IMR-90 (cell line): ENCODE results near the gene PIP4K2A. TPM values are rescaled to one million over a fixed set of nuclear protein-coding genes. Genes with fewer than 3 reads are reported as not detected.

Experiments used
- ATAC-seq: fragments of 200-7000 bp; cut with Tn5 transposase; 2 replicates; pipeline ENCODE4 v1.9.1; 2020; ENCODE audit warnings: low read depth, mild to moderate bottlenecking, moderate library complexity
- BruUV-seq: library from RNA; stranded (reverse); fragments of 400-500 nt; replicated peaks from 2 replicates; lab custom pipeline; 2021; lab: Mats Ljungman, UMichigan
- CTCF ChIA-PET: fragments of 300-600 bp; formaldehyde crosslinking; extraction: SDS; loops from one replicate; lab custom pipeline; 2021; ENCODE audit warnings: antibody characterized with exemption; lab: Yijun Ruan, JAX
- POLR2A ChIA-PET: fragments of 300-600 bp; sonication (Branson Sonifier 250); formaldehyde crosslinking; loops from one replicate; lab custom pipeline; 2022; ENCODE audit warnings: antibody characterized with exemption; ENCODE audit not compliant: unreplicated experiment; lab: Charles Lee
- DNase-seq: peaks from one replicate; pipeline ENCODE4 v3.0.0; 2013
- H2AFZ ChIP-seq: replicated peaks from 2 replicates; pipeline ENCODE3; 2013; ENCODE audit warnings: low read length, mild to moderate bottlenecking; ENCODE audit not compliant: poor library complexity
- H2AK5ac ChIP-seq: 2 replicates; pipeline ENCODE4 v1.6.1; 2013; ENCODE audit warnings: low read depth, low read length, inconsistent platforms
- H2AK9ac ChIP-seq: replicated peaks from 2 replicates; pipeline ENCODE3; 2013; ENCODE audit warnings: mild to moderate bottlenecking, low read depth, low read length, moderate library complexity; ENCODE audit not compliant: poor library complexity
- H2BK120ac ChIP-seq: 2 replicates; pipeline ENCODE4 v1.6.1; 2013; ENCODE audit warnings: low read depth, low read length, inconsistent platforms
- H2BK15ac ChIP-seq: 3 replicates; pipeline ENCODE4 v1.6.1; 2013; ENCODE audit warnings: low read depth, low read length, inconsistent platforms
- H2BK20ac ChIP-seq: 2 replicates; pipeline ENCODE4 v1.6.1; 2013; ENCODE audit warnings: low read depth, mild to moderate bottlenecking, inconsistent platforms, low read length, moderate library complexity
- H2BK5ac ChIP-seq: 2 replicates; pipeline ENCODE4 v1.6.1; 2013; ENCODE audit warnings: mild to moderate bottlenecking, low read depth, low read length, inconsistent platforms; ENCODE audit not compliant: poor library complexity, severe bottlenecking
- H3K14ac ChIP-seq: replicated peaks from 2 replicates; pipeline ENCODE4 v1.6.1; 2013; ENCODE audit warnings: low read depth, low read length, inconsistent platforms
- H3K18ac ChIP-seq: 2 replicates; pipeline ENCODE4 v1.6.1; 2013; ENCODE audit warnings: low read depth, low read length, control low read depth
- H3K23ac ChIP-seq: 2 replicates; pipeline ENCODE4 v1.6.1; 2013; ENCODE audit warnings: low read depth, low read length, inconsistent platforms
- H3K27ac ChIP-seq: 2 replicates; pipeline ENCODE4 v1.5.1; 2013; ENCODE audit warnings: mild to moderate bottlenecking, control low read depth, low read length; ENCODE audit not compliant: insufficient read depth
- H3K27me3 ChIP-seq: 2 replicates; pipeline ENCODE4 v1.6.1; 2013; ENCODE audit warnings: low read length; ENCODE audit not compliant: control insufficient read depth, insufficient read depth
- H3K36me3 ChIP-seq: 2 replicates; pipeline ENCODE4 v1.6.1; 2013; ENCODE audit warnings: low read length, mixed read lengths; ENCODE audit not compliant: control insufficient read depth, insufficient read depth
- H3K4ac ChIP-seq: 2 replicates; pipeline ENCODE4 v1.6.1; 2013; ENCODE audit warnings: low read depth, low read length, inconsistent platforms
- H3K4me1 ChIP-seq: 2 replicates; pipeline ENCODE4 v1.6.1; 2013; ENCODE audit warnings: low read length, mixed read lengths; ENCODE audit not compliant: control insufficient read depth, insufficient read depth
- H3K4me2 ChIP-seq: 2 replicates; pipeline ENCODE4 v1.6.1; 2013; ENCODE audit warnings: low read depth, mild to moderate bottlenecking, control low read depth, low read length, moderate library complexity
- H3K4me3 ChIP-seq: 2 replicates; pipeline ENCODE4 v1.5.1; 2013; ENCODE audit warnings: low read depth, mild to moderate bottlenecking, control low read depth, low read length, moderate library complexity; ENCODE audit not compliant: insufficient read depth
- H3K56ac ChIP-seq: 2 replicates; pipeline ENCODE4 v1.6.1; 2013; ENCODE audit warnings: low read length, inconsistent platforms; ENCODE audit not compliant: insufficient read depth; ENCODE audit errors: extremely low read depth
- H3K79me1 ChIP-seq, 2 experiments: 2 replicates each; pipeline ENCODE4 v1.6.1; 2013; ENCODE audit warnings: low read length in 2 of 2, inconsistent platforms in 1 of 2, low read depth in 1 of 2
- H3K9ac ChIP-seq: 2 replicates; pipeline ENCODE4 v1.6.1; 2013; ENCODE audit warnings: low read depth, low read length, control low read depth
- H3K9me1 ChIP-seq: 2 replicates; pipeline ENCODE4 v1.6.1; 2013; ENCODE audit warnings: low read length, inconsistent platforms; ENCODE audit not compliant: insufficient read depth
- H3K9me3 ChIP-seq: 2 replicates; pipeline ENCODE4 v1.6.1; 2013; ENCODE audit warnings: low read length; ENCODE audit not compliant: control insufficient read depth, insufficient read depth
- H4K20me1 ChIP-seq: 2 replicates; pipeline ENCODE4 v1.6.1; 2013; ENCODE audit warnings: low read length, inconsistent platforms; ENCODE audit not compliant: insufficient read depth
- H4K5ac ChIP-seq: 2 replicates; pipeline ENCODE4 v1.6.1; 2013; ENCODE audit warnings: mild to moderate bottlenecking, low read depth, low read length, control low read depth
- H4K8ac ChIP-seq, 2 experiments: 2 replicates each; pipeline ENCODE4 v1.6.1; 2013; ENCODE audit warnings: low read depth in 2 of 2, low read length in 2 of 2, control low read depth in 1 of 2, inconsistent platforms in 1 of 2
- H4K91ac ChIP-seq: 2 replicates; pipeline ENCODE4 v1.6.1; 2013; ENCODE audit warnings: low read depth, low read length, inconsistent platforms; ENCODE audit not compliant: insufficient read depth
- BHLHE40 ChIP-seq: fragments of 150-350 bp; IDR thresholded peaks from 2 replicates; pipeline ENCODE4 v1.6.1; 2016; ENCODE audit warnings: mild to moderate bottlenecking, low read depth, low read length
- CEBPB ChIP-seq: IDR thresholded peaks from 2 replicates; pipeline ENCODE4 v1.6.1; 2012; ENCODE audit warnings: low read depth, low read length, improper control_type of control experiment
- CHD1 ChIP-seq: IDR thresholded peaks from 2 replicates; pipeline ENCODE4 v1.6.1; 2012; ENCODE audit warnings: low read depth, low read length, improper control_type of control experiment
- MXI1 ChIP-seq: IDR thresholded peaks from 2 replicates; pipeline ENCODE4 v1.6.1; 2012; ENCODE audit warnings: low read depth, mild to moderate bottlenecking, low read length, moderate library complexity, borderline replicate concordance
- POLR2A ChIP-seq: IDR thresholded peaks from 2 replicates; pipeline ENCODE4 v1.6.1; 2012; ENCODE audit warnings: mild to moderate bottlenecking, low read depth, low read length
- RAD21 ChIP-seq: IDR thresholded peaks from 2 replicates; pipeline ENCODE4 v1.6.1; 2012; ENCODE audit warnings: low read length, improper control_type of control experiment
- RFX5 ChIP-seq: IDR thresholded peaks from 2 replicates; pipeline ENCODE4 v1.8.0; 2012; ENCODE audit warnings: low read depth, mild to moderate bottlenecking, low read length, moderate library complexity
- SMC3 ChIP-seq: fragments of 150-350 bp; IDR thresholded peaks from 2 replicates; pipeline ENCODE4 v1.6.1; 2016; ENCODE audit warnings: low read depth, mild to moderate bottlenecking, antibody characterized with exemption, low read length, moderate library complexity
- WGBS, 2 experiments: methylation state at CpG; one replicate each; pipeline versions ENCODE4 v1.1.5 to v1.1.7; 2013; ENCODE audit warnings: missing lambda C conversion rate in 2 of 2; ENCODE audit not compliant: insufficient read length in 1 of 2; ENCODE audit errors: extremely low coverage in 2 of 2; 5-methylcytosine and 5-hydroxymethylcytosine counted together
- dilution Hi-C: fragments of 300-500 bp; cut with HindIII; formaldehyde crosslinking; loops from one replicate; pipeline ENCODE4 v1.14.3; 2018; ENCODE audit warnings: low sequenced_read_pairs; ENCODE audit not compliant: unreplicated experiment
- in situ Hi-C: fragments of 300-500 bp; cut with MboI; formaldehyde crosslinking; loops from 3 replicates; pipeline ENCODE4 v1.14.3; 2019; ENCODE audit warnings: low sequenced_read_pairs, inconsistent platforms, mixed read lengths
- intact Hi-C: fragments of 100-400 bp; cut with micrococcal nuclease; formaldehyde crosslinking; loops from 2 replicates; pipeline ENCODE4 v1.10.0; 2022
- polyA plus RNA-seq, 3 experiments: library from polyadenylated mRNA; depleted of rRNA; stranded (reverse); fragments of >200 nt; gene quantifications; 2 replicates each; pipeline ENCODE4 v1.2.3, GENCODE V29; 2012; ENCODE audit warnings: low replicate concordance in 1 of 3
- total RNA-seq: library from RNA; depleted of rRNA; stranded (reverse); fragments of >200 nt; gene quantifications from 2 replicates; pipeline ENCODE4 v1.2.3, GENCODE V29; 2012
- TF ChIP-seq, protein P1 (sequence below): fragments of 150-350 bp; IDR thresholded peaks from 2 replicates; pipeline ENCODE4 v1.6.1; 2016; ENCODE audit warnings: low read depth, mild to moderate bottlenecking, low read length, moderate library complexity, borderline replicate concordance
- TF ChIP-seq, protein P2 (sequence below): conservative IDR thresholded peaks from 2 replicates; pipeline ENCODE4 v1.5.1; 2012; ENCODE audit warnings: mild to moderate bottlenecking, low read depth, low read length, improper control_type of control experiment

Gene PIP4K2A
- total and polyA plus RNA-seq, 2 of the 4 experiments (the other 2 are of a cell fraction): 9.8 to 18.1 TPM

DNA sequence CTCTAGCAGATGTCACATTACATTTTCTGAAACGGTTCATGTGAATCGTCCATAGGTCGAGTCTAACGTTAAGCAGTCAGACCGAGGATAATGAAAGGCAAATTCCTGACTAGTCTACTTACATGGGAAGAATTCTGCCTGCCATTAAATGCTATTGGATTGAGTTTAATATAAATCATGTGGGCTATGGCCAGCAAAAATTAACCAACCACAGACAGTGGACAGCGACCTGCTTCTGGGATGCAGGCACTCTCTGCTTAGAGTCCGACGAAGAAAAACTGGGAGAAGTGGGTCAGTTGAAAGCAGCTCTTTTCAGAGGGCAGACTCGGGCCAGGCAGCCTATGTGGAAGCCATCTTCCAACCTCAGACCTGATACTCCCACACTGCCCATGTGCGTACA, 16.6 kb downstream of the PIP4K2A start:
- no CpG with 5 or more reads among the region's 10 CpGs for WGBS, 2 experiments
- no peak for TF ChIP-seq POLR2A
- TF ChIP-seq RAD21: no peak
- no peak for TF ChIP-seq SMC3
- no peak for TF ChIP-seq CHD1
- TF ChIP-seq, protein P1, sequence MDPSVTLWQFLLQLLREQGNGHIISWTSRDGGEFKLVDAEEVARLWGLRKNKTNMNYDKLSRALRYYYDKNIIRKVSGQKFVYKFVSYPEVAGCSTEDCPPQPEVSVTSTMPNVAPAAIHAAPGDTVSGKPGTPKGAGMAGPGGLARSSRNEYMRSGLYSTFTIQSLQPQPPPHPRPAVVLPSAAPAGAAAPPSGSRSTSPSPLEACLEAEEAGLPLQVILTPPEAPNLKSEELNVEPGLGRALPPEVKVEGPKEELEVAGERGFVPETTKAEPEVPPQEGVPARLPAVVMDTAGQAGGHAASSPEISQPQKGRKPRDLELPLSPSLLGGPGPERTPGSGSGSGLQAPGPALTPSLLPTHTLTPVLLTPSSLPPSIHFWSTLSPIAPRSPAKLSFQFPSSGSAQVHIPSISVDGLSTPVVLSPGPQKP: no peak
- TF ChIP-seq RFX5: no peak
- TF ChIP-seq, protein P2, sequence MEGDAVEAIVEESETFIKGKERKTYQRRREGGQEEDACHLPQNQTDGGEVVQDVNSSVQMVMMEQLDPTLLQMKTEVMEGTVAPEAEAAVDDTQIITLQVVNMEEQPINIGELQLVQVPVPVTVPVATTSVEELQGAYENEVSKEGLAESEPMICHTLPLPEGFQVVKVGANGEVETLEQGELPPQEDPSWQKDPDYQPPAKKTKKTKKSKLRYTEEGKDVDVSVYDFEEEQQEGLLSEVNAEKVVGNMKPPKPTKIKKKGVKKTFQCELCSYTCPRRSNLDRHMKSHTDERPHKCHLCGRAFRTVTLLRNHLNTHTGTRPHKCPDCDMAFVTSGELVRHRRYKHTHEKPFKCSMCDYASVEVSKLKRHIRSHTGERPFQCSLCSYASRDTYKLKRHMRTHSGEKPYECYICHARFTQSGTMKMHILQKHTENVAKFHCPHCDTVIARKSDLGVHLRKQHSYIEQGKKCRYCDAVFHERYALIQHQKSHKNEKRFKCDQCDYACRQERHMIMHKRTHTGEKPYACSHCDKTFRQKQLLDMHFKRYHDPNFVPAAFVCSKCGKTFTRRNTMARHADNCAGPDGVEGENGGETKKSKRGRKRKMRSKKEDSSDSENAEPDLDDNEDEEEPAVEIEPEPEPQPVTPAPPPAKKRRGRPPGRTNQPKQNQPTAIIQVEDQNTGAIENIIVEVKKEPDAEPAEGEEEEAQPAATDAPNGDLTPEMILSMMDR: no peak
- no peak for TF ChIP-seq CEBPB
- TF ChIP-seq BHLHE40: no peak
- TF ChIP-seq MXI1: no peak

More for the DNA sequence above, 16.6 kb downstream of the PIP4K2A start:
- intact Hi-C loops (no loop called here), dilution Hi-C loops (no loop called here), in situ Hi-C loops (loop anchor here (10.0 kb wide), 1 partner anchor 383 kb away; the partner anchor contains the start of gene COMMD3)
- no peak overlapping the region for H3K56ac ChIP-seq
- ChIA-PET POLR2A (no interaction called here), CTCF (interaction anchor here (1.1 kb wide), 1 partner anchor 29 kb away, joined by 3 read pairs; no protein-coding TSS in a partner anchor)
- no peak overlapping the region for H3K14ac ChIP-seq
- no peak overlapping the region for H2AK5ac ChIP-seq
- no peak overlapping the region for H3K27ac ChIP-seq
- no peak overlapping the region for H4K91ac ChIP-seq
- no peak overlapping the region for H4K5ac ChIP-seq
- H4K8ac ChIP-seq: no peak overlapping the region
- H2AFZ ChIP-seq: no peak overlapping the region
- H3K9me1 ChIP-seq: 0 out of 2 replicates have a peak, but pooled peaks cover 5% of the 10 kb centered on the region
- no peak overlapping the region for H3K23ac ChIP-seq
- H2BK15ac ChIP-seq: no peak overlapping the region
- H3K4me1 ChIP-seq: peaks cover 2% of the 10 kb centered on the region; the same call in 1 of the 2 replicates
- no TSS peak for BruUV-seq
- peaks cover 55% of the 10 kb centered on the region for H4K20me1 ChIP-seq
- H2BK5ac ChIP-seq: no peak overlapping the region
- H3K36me3 ChIP-seq: no peaks in the 10 kb centered on the region
- ATAC-seq (no peak), DNase-seq (no peak)
- no peak overlapping the region for H3K4me2 ChIP-seq
- H3K18ac ChIP-seq: no peak overlapping the region
- H3K9ac ChIP-seq: no peak overlapping the region
- H3K27me3 ChIP-seq: no peaks in the 10 kb centered on the region
- H2BK120ac ChIP-seq: no peak overlapping the region
- no peak overlapping the region for H3K4me3 ChIP-seq
- no peak overlapping the region for H2BK20ac ChIP-seq
- no peak overlapping the region for H3K4ac ChIP-seq
- H3K9me3 ChIP-seq: no peaks in the 10 kb centered on the region
- H2AK9ac ChIP-seq: no peak overlapping the region
- H3K79me1 ChIP-seq: peaks cover 43 to 67% of the 10 kb centered on the region in 2 experiments
